GM12875 (cell line): Measurements from ENCODE around the gene NET1.
"Not testable (repeated sequence)": the region's sequence is repeated elsewhere in the genome, so short reads cannot be mapped to it uniquely, and the experiment has no call there.

Experiments
- H3K4me3 ChIP-seq: one replicate; pipeline ENCODE4 v1.5.1; 2011; ENCODE audit warnings: low read depth, low read length, control low read depth
- TF ChIP-seq, protein P1 (sequence below): IDR thresholded peaks from 2 replicates; pipeline ENCODE4 v1.5.1; 2011; ENCODE audit warnings: low read depth, mild to moderate bottlenecking, control low read depth, inconsistent platforms, low read length, moderate library complexity, borderline replicate concordance; ENCODE audit not compliant: insufficient read depth

NET1 gene

GRCh38 chr10:5370493-5371352 lies 41.6 kb upstream of the NET1 start:
- H3K4me3 ChIP-seq: no peak overlapping the region
- TF ChIP-seq, protein P1, sequence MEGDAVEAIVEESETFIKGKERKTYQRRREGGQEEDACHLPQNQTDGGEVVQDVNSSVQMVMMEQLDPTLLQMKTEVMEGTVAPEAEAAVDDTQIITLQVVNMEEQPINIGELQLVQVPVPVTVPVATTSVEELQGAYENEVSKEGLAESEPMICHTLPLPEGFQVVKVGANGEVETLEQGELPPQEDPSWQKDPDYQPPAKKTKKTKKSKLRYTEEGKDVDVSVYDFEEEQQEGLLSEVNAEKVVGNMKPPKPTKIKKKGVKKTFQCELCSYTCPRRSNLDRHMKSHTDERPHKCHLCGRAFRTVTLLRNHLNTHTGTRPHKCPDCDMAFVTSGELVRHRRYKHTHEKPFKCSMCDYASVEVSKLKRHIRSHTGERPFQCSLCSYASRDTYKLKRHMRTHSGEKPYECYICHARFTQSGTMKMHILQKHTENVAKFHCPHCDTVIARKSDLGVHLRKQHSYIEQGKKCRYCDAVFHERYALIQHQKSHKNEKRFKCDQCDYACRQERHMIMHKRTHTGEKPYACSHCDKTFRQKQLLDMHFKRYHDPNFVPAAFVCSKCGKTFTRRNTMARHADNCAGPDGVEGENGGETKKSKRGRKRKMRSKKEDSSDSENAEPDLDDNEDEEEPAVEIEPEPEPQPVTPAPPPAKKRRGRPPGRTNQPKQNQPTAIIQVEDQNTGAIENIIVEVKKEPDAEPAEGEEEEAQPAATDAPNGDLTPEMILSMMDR: no peak

DNA sequence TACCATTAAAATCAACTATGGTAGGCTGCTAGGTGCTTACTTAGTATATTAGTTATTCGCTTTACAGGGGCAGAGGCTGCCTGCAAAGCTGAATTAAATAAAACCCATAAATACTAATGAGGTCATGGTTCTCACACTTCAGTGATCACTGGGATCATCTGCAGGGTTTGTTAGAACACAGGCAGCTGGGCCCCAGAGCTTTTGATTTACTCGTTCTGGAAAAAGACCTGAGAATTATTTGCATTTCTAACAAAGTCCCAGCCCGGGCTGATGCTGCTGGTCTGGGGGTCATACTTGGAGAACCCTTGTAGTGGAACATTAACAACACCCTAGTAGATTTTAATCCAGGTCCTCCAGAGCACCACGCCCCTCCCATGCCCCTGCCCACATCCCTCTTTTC lies 39.0 kb upstream of the NET1 start:
- TF ChIP-seq, protein P1: no peak

GRCh38 chr10:5373891-5374611 lies 38.3 kb upstream of the NET1 start:
- TF ChIP-seq, protein P1: no peak
- no peak overlapping the region for H3K4me3 ChIP-seq

More for the DNA sequence above, 39.0 kb upstream of the NET1 start:
- H3K4me3 ChIP-seq: no peak overlapping the region

GRCh38 chr10:5376450-5376849 lies 35.9 kb upstream of the NET1 start:
- H3K4me3 ChIP-seq: no peak overlapping the region
- TF ChIP-seq, protein P1: no peak

GRCh38 chr10:5379202-5379601 lies 33.2 kb upstream of the NET1 start:
- not testable (repeated sequence) for H3K4me3 ChIP-seq

DNA sequence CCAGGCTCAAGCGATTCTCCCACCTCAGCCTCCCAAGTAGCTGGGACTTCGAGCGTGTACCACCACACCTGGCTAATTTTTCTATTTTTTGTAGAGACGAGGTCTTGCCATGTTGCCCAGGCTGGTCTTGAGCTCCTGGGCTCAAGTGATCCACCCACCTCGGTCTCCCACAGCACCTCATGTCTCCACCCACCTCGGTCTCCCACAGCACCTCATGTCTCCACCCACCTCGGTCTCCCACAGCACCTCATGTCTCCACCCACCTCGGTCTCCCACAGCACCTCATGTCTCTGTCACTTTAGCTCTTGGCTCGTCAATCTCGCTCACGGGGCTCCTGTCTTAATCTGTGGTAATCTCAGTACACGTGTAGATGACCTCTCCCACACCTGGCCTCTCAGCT lies 32.0 kb upstream of the NET1 start:
- not testable (repeated sequence) for H3K4me3 ChIP-seq

DNA sequence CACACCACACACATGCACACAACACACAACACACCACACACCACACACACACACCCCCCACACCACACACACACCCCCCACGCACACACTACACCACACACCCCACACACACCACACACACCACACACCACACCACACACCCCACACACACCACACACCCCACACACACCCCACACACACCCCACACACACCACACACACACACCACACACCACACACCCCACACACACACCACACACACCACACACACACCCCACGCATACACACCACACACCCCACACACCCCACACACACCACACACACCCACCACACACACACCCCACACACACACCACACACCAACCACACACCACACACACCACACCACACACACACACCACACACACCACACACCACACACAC lies 31.2 kb upstream of the NET1 start:
- H3K4me3 ChIP-seq: no peak overlapping the region
- TF ChIP-seq, protein P1: no peak

DNA sequence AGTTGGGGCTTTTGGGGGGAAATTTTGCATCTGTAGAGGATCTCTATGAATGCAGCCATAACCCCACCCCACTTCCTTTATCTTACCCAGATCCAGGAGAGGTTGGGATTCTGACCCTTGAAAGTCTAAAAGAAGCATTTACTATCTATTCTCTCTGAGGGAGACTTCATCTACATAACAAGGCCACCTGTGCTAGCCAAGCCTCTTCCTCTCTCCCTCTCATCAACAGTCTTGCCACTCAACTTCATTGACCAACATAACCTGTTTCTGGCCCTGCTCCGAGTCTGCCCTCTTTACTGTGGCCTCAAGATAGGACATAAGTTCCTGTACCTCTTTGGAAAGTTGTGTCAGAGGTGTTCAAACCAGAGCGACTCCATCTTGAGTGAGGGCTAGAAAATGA lies 27.1 kb upstream of the NET1 start:
- H3K4me3 ChIP-seq: no peak overlapping the region
- TF ChIP-seq, protein P1: no peak
